IMR-90 (cell line): Measurements from ENCODE around the gene HS3ST1. TPM values are rescaled to one million over a fixed set of nuclear protein-coding genes. Genes with fewer than 3 reads are reported as not detected.

ENCODE experiments used
- ATAC-seq: fragments of 200-7000 bp; cut with Tn5 transposase; 2 replicates; pipeline ENCODE4 v1.9.1; 2020; ENCODE audit warnings: low read depth, mild to moderate bottlenecking, moderate library complexity
- BruUV-seq: library from RNA; stranded (reverse); fragments of 400-500 nt; replicated peaks from 2 replicates; lab custom pipeline; 2021; lab: Mats Ljungman, UMichigan
- CTCF ChIA-PET: fragments of 300-600 bp; formaldehyde crosslinking; extraction: SDS; loops from one replicate; lab custom pipeline; 2021; ENCODE audit warnings: antibody characterized with exemption; lab: Yijun Ruan, JAX
- POLR2A ChIA-PET: fragments of 300-600 bp; sonication (Branson Sonifier 250); formaldehyde crosslinking; loops from one replicate; lab custom pipeline; 2022; ENCODE audit warnings: antibody characterized with exemption; ENCODE audit not compliant: unreplicated experiment; lab: Charles Lee
- DNase-seq: peaks from one replicate; pipeline ENCODE4 v3.0.0; 2013
- H2AFZ ChIP-seq: replicated peaks from 2 replicates; pipeline ENCODE3; 2013; ENCODE audit warnings: low read length, mild to moderate bottlenecking; ENCODE audit not compliant: poor library complexity
- H2AK5ac ChIP-seq: 2 replicates; pipeline ENCODE4 v1.6.1; 2013; ENCODE audit warnings: low read depth, low read length, inconsistent platforms
- H2AK9ac ChIP-seq: replicated peaks from 2 replicates; pipeline ENCODE3; 2013; ENCODE audit warnings: mild to moderate bottlenecking, low read depth, low read length, moderate library complexity; ENCODE audit not compliant: poor library complexity
- H2BK120ac ChIP-seq: 2 replicates; pipeline ENCODE4 v1.6.1; 2013; ENCODE audit warnings: low read depth, low read length, inconsistent platforms
- H2BK15ac ChIP-seq: 3 replicates; pipeline ENCODE4 v1.6.1; 2013; ENCODE audit warnings: low read depth, low read length, inconsistent platforms
- H2BK20ac ChIP-seq: 2 replicates; pipeline ENCODE4 v1.6.1; 2013; ENCODE audit warnings: low read depth, mild to moderate bottlenecking, inconsistent platforms, low read length, moderate library complexity
- H2BK5ac ChIP-seq: 2 replicates; pipeline ENCODE4 v1.6.1; 2013; ENCODE audit warnings: mild to moderate bottlenecking, low read depth, low read length, inconsistent platforms; ENCODE audit not compliant: poor library complexity, severe bottlenecking
- H3K14ac ChIP-seq: replicated peaks from 2 replicates; pipeline ENCODE4 v1.6.1; 2013; ENCODE audit warnings: low read depth, low read length, inconsistent platforms
- H3K18ac ChIP-seq: 2 replicates; pipeline ENCODE4 v1.6.1; 2013; ENCODE audit warnings: low read depth, low read length, control low read depth
- H3K23ac ChIP-seq: 2 replicates; pipeline ENCODE4 v1.6.1; 2013; ENCODE audit warnings: low read depth, low read length, inconsistent platforms
- H3K27ac ChIP-seq: 2 replicates; pipeline ENCODE4 v1.5.1; 2013; ENCODE audit warnings: mild to moderate bottlenecking, control low read depth, low read length; ENCODE audit not compliant: insufficient read depth
- H3K27me3 ChIP-seq: 2 replicates; pipeline ENCODE4 v1.6.1; 2013; ENCODE audit warnings: low read length; ENCODE audit not compliant: control insufficient read depth, insufficient read depth
- H3K36me3 ChIP-seq: 2 replicates; pipeline ENCODE4 v1.6.1; 2013; ENCODE audit warnings: low read length, mixed read lengths; ENCODE audit not compliant: control insufficient read depth, insufficient read depth
- H3K4ac ChIP-seq: 2 replicates; pipeline ENCODE4 v1.6.1; 2013; ENCODE audit warnings: low read depth, low read length, inconsistent platforms
- H3K4me1 ChIP-seq: 2 replicates; pipeline ENCODE4 v1.6.1; 2013; ENCODE audit warnings: low read length, mixed read lengths; ENCODE audit not compliant: control insufficient read depth, insufficient read depth
- H3K4me2 ChIP-seq: 2 replicates; pipeline ENCODE4 v1.6.1; 2013; ENCODE audit warnings: low read depth, mild to moderate bottlenecking, control low read depth, low read length, moderate library complexity
- H3K4me3 ChIP-seq: 2 replicates; pipeline ENCODE4 v1.5.1; 2013; ENCODE audit warnings: low read depth, mild to moderate bottlenecking, control low read depth, low read length, moderate library complexity; ENCODE audit not compliant: insufficient read depth
- H3K56ac ChIP-seq: 2 replicates; pipeline ENCODE4 v1.6.1; 2013; ENCODE audit warnings: low read length, inconsistent platforms; ENCODE audit not compliant: insufficient read depth; ENCODE audit errors: extremely low read depth
- H3K79me1 ChIP-seq, 2 experiments: 2 replicates each; pipeline ENCODE4 v1.6.1; 2013; ENCODE audit warnings: low read length in 2 of 2, inconsistent platforms in 1 of 2, low read depth in 1 of 2
- H3K9ac ChIP-seq: 2 replicates; pipeline ENCODE4 v1.6.1; 2013; ENCODE audit warnings: low read depth, low read length, control low read depth
- H3K9me1 ChIP-seq: 2 replicates; pipeline ENCODE4 v1.6.1; 2013; ENCODE audit warnings: low read length, inconsistent platforms; ENCODE audit not compliant: insufficient read depth
- H3K9me3 ChIP-seq: 2 replicates; pipeline ENCODE4 v1.6.1; 2013; ENCODE audit warnings: low read length; ENCODE audit not compliant: control insufficient read depth, insufficient read depth
- H4K20me1 ChIP-seq: 2 replicates; pipeline ENCODE4 v1.6.1; 2013; ENCODE audit warnings: low read length, inconsistent platforms; ENCODE audit not compliant: insufficient read depth
- H4K5ac ChIP-seq: 2 replicates; pipeline ENCODE4 v1.6.1; 2013; ENCODE audit warnings: mild to moderate bottlenecking, low read depth, low read length, control low read depth
- H4K8ac ChIP-seq, 2 experiments: 2 replicates each; pipeline ENCODE4 v1.6.1; 2013; ENCODE audit warnings: low read depth in 2 of 2, low read length in 2 of 2, control low read depth in 1 of 2, inconsistent platforms in 1 of 2
- H4K91ac ChIP-seq: 2 replicates; pipeline ENCODE4 v1.6.1; 2013; ENCODE audit warnings: low read depth, low read length, inconsistent platforms; ENCODE audit not compliant: insufficient read depth
- BHLHE40 ChIP-seq: fragments of 150-350 bp; IDR thresholded peaks from 2 replicates; pipeline ENCODE4 v1.6.1; 2016; ENCODE audit warnings: mild to moderate bottlenecking, low read depth, low read length
- CEBPB ChIP-seq: IDR thresholded peaks from 2 replicates; pipeline ENCODE4 v1.6.1; 2012; ENCODE audit warnings: low read depth, low read length, improper control_type of control experiment
- CHD1 ChIP-seq: IDR thresholded peaks from 2 replicates; pipeline ENCODE4 v1.6.1; 2012; ENCODE audit warnings: low read depth, low read length, improper control_type of control experiment
- CTCF ChIP-seq: conservative IDR thresholded peaks from 2 replicates; pipeline ENCODE4 v1.5.1; 2012; ENCODE audit warnings: mild to moderate bottlenecking, low read depth, low read length, improper control_type of control experiment
- FOS ChIP-seq: fragments of 150-350 bp; IDR thresholded peaks from 2 replicates; pipeline ENCODE4 v1.6.1; 2016; ENCODE audit warnings: low read depth, low read length
- MAFK ChIP-seq: IDR thresholded peaks from 2 replicates; pipeline ENCODE4 v1.6.1; 2012; ENCODE audit warnings: low read depth, low read length, improper control_type of control experiment
- MAZ ChIP-seq: IDR thresholded peaks from 2 replicates; pipeline ENCODE4 v1.6.1; 2012; ENCODE audit warnings: low read depth, mild to moderate bottlenecking, low read length, improper control_type of control experiment, moderate library complexity, borderline replicate concordance
- MXI1 ChIP-seq: IDR thresholded peaks from 2 replicates; pipeline ENCODE4 v1.6.1; 2012; ENCODE audit warnings: low read depth, mild to moderate bottlenecking, low read length, moderate library complexity, borderline replicate concordance
- NFE2L2 ChIP-seq: fragments of 150-350 bp; IDR thresholded peaks from 2 replicates; pipeline ENCODE4 v1.6.1; 2016; ENCODE audit warnings: low read depth, mild to moderate bottlenecking, low read length
- POLR2A ChIP-seq: IDR thresholded peaks from 2 replicates; pipeline ENCODE4 v1.6.1; 2012; ENCODE audit warnings: mild to moderate bottlenecking, low read depth, low read length
- RAD21 ChIP-seq: IDR thresholded peaks from 2 replicates; pipeline ENCODE4 v1.6.1; 2012; ENCODE audit warnings: low read length, improper control_type of control experiment
- RCOR1 ChIP-seq: IDR thresholded peaks from 2 replicates; pipeline ENCODE4 v1.6.1; 2012; ENCODE audit warnings: mild to moderate bottlenecking, low read length, improper control_type of control experiment; ENCODE audit not compliant: insufficient replicate concordance
- RFX5 ChIP-seq: IDR thresholded peaks from 2 replicates; pipeline ENCODE4 v1.8.0; 2012; ENCODE audit warnings: low read depth, mild to moderate bottlenecking, low read length, moderate library complexity
- SMC3 ChIP-seq: fragments of 150-350 bp; IDR thresholded peaks from 2 replicates; pipeline ENCODE4 v1.6.1; 2016; ENCODE audit warnings: low read depth, mild to moderate bottlenecking, antibody characterized with exemption, low read length, moderate library complexity
- USF2 ChIP-seq: fragments of 150-350 bp; IDR thresholded peaks from 2 replicates; pipeline ENCODE4 v1.6.1; 2017; ENCODE audit warnings: mild to moderate bottlenecking, antibody characterized with exemption, low read length, low read depth
- WGBS, 2 experiments: methylation state at CpG; one replicate each; pipeline versions ENCODE4 v1.1.5 to v1.1.7; 2013; ENCODE audit warnings: missing lambda C conversion rate in 2 of 2; ENCODE audit not compliant: insufficient read length in 1 of 2; ENCODE audit errors: extremely low coverage in 2 of 2; 5-methylcytosine and 5-hydroxymethylcytosine counted together
- dilution Hi-C: fragments of 300-500 bp; cut with HindIII; formaldehyde crosslinking; loops from one replicate; pipeline ENCODE4 v1.14.3; 2018; ENCODE audit warnings: low sequenced_read_pairs; ENCODE audit not compliant: unreplicated experiment
- in situ Hi-C: fragments of 300-500 bp; cut with MboI; formaldehyde crosslinking; loops from 3 replicates; pipeline ENCODE4 v1.14.3; 2019; ENCODE audit warnings: low sequenced_read_pairs, inconsistent platforms, mixed read lengths
- intact Hi-C: fragments of 100-400 bp; cut with micrococcal nuclease; formaldehyde crosslinking; loops from 2 replicates; pipeline ENCODE4 v1.10.0; 2022
- polyA plus RNA-seq, 3 experiments: library from polyadenylated mRNA; depleted of rRNA; stranded (reverse); fragments of >200 nt; gene quantifications; 2 replicates each; pipeline ENCODE4 v1.2.3, GENCODE V29; 2012; ENCODE audit warnings: low replicate concordance in 1 of 3
- total RNA-seq: library from RNA; depleted of rRNA; stranded (reverse); fragments of >200 nt; gene quantifications from 2 replicates; pipeline ENCODE4 v1.2.3, GENCODE V29; 2012
- TF ChIP-seq, protein P1 (sequence below): fragments of 150-350 bp; IDR thresholded peaks from 2 replicates; pipeline ENCODE4 v1.6.1; 2016; ENCODE audit warnings: low read depth, mild to moderate bottlenecking, low read length, moderate library complexity, borderline replicate concordance

Gene HS3ST1
- total and polyA plus RNA-seq, 2 of the 4 experiments (the other 2 are of a cell fraction) = 0.09 TPM; not detected in 1

GRCh38 chr4:11367371-11367770 lies 61.3 kb downstream of the HS3ST1 start:
- intact Hi-C loops = no loop called here
- Histone ChIP-seq H2BK15ac (no peak overlapping the region), H3K4me2 (no peak overlapping the region), H2BK20ac (no peak overlapping the region), H4K20me1 (no peaks in the 10 kb centered on the region), H3K9ac (no peak overlapping the region), H2BK120ac (no peak overlapping the region), H3K79me1 (no peaks in the 10 kb centered on the region), H4K91ac (no peak overlapping the region), H2AFZ (no peak overlapping the region), H3K27me3 (no peaks in the 10 kb centered on the region), H3K14ac (no peak overlapping the region), H3K4me1 (no peaks in the 10 kb centered on the region), H3K36me3 (no peaks in the 10 kb centered on the region), H2AK5ac (no peak overlapping the region), H3K9me3 (no peaks in the 10 kb centered on the region), H3K23ac (no peak overlapping the region), H3K4ac (no peak overlapping the region), H4K5ac (no peak overlapping the region), H3K27ac (no peak overlapping the region), H3K9me1 (no peaks in the 10 kb centered on the region), H3K56ac (no peak overlapping the region), H2AK9ac (no peak overlapping the region), H2BK5ac (no peak overlapping the region), H4K8ac (no peak overlapping the region), H3K18ac (no peak overlapping the region), H3K4me3 (no peak overlapping the region)
- dilution Hi-C loops = no loop called here
- ChIA-PET CTCF (no interaction called here), POLR2A (no interaction called here)
- TF ChIP-seq BHLHE40 (no peak), CTCF (no peak), RFX5 (no peak), MXI1 (no peak), MAZ (no peak), RAD21 (no peak), POLR2A (no peak), CHD1 (no peak), NFE2L2 (no peak), SMC3 (no peak), RCOR1 (no peak), CEBPB (no peak), MAFK (no peak), USF2 (no peak), FOS (no peak)
- TF ChIP-seq, protein P1, sequence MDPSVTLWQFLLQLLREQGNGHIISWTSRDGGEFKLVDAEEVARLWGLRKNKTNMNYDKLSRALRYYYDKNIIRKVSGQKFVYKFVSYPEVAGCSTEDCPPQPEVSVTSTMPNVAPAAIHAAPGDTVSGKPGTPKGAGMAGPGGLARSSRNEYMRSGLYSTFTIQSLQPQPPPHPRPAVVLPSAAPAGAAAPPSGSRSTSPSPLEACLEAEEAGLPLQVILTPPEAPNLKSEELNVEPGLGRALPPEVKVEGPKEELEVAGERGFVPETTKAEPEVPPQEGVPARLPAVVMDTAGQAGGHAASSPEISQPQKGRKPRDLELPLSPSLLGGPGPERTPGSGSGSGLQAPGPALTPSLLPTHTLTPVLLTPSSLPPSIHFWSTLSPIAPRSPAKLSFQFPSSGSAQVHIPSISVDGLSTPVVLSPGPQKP = no peak
- DNase-seq (peak; percentile 1), ATAC-seq (no peak)
- BruUV-seq = no TSS peak
- in situ Hi-C loops = no loop called here
- WGBS, 2 experiments = 56% methylated on average over 3 of the region's 4 CpGs; no CpG with 5 or more reads in 1 of the 2 experiments
